ENCODE data around the gene SNX1.

The SNX1 gene

DNA sequence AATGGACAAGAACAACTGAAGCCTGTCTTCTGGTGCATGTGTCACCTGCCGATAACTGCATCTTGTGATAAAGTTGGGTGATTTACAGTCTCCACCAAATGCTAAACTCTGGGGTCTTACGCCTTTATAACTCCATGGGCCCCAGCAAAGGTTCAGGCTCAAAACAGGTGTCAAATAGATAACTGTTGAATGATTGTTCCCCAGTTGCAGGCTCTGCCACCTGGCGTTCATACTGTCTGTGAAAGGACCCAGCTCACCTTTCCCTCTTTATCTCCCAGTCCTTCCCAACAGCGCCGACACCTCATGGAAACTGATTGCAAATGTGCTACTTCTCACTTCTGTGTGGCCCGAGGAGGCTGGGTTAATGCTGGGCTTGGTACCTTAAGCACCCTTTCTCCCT, 47.5 kb downstream of the SNX1 start:
- no peak for DNase-seq (ENCODE audit: low read depth)
- no peak overlapping the region for H3K4me3 ChIP-seq (ENCODE audit: low read length)
- TF ChIP-seq, protein P1, sequence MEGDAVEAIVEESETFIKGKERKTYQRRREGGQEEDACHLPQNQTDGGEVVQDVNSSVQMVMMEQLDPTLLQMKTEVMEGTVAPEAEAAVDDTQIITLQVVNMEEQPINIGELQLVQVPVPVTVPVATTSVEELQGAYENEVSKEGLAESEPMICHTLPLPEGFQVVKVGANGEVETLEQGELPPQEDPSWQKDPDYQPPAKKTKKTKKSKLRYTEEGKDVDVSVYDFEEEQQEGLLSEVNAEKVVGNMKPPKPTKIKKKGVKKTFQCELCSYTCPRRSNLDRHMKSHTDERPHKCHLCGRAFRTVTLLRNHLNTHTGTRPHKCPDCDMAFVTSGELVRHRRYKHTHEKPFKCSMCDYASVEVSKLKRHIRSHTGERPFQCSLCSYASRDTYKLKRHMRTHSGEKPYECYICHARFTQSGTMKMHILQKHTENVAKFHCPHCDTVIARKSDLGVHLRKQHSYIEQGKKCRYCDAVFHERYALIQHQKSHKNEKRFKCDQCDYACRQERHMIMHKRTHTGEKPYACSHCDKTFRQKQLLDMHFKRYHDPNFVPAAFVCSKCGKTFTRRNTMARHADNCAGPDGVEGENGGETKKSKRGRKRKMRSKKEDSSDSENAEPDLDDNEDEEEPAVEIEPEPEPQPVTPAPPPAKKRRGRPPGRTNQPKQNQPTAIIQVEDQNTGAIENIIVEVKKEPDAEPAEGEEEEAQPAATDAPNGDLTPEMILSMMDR (IDR thresholded peaks at IDR 0.05; ENCODE audit: insufficient read depth, low read depth, low read length, missing control alignments): no peak

DNA sequence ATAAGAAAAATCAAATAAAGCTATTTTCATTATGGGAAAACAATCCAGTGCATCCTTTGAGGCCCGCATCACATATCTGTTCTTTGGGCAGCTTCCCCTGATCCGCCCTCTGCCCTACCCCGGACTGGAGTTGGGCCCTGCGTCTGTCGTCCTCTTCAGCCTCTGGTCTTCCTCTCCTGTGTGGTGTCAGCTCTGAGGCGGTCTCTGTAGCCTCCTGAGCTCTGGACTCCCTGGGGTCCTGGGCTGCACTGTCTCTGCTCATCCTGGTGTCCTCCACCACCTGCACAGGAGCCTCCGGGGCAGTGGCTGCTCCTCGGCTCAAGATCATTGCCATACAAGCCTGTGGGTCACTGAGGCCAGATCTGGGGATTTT, 48.4 kb downstream of the SNX1 start:
- no peak for DNase-seq (ENCODE audit: low read depth)
- TF ChIP-seq, protein P1 (IDR thresholded peaks at IDR 0.05; ENCODE audit: insufficient read depth, low read depth, low read length, missing control alignments): no peak

DNA sequence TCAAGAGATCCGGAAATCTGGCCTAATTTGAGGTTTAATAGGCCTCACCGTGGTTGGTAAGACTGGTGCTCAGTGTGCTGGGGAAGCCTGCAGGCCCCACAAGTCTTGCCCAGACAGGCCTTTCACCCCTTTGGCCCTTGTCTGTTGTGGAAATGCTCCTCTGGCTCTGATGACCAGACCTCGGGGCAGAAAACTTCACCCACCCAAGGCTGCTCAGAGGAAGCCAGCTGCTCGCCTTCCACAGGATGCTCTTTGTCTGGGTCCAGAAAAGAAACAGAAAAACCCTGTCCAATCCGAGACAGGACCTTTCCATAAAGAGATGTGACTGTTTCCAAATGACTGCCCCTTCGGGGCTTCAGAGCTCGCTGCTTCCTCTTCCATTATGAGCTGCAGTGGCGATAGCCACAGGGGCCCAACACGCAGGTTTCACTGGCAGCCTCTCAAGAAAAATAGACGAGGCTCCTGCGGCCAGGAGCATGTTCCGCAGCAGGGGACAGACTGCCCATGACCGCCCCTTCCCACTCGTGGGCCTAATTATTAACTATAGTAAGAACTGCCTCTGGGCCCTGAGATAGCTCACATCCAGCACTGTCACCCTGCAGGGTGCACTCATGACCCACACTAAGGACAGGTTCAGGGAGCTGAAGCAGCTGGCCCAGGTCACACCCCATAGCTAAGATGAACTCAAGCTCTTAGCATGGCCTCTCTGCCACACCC, 48.9 kb downstream of the SNX1 start:
- DNase-seq (ENCODE audit: low read depth): no peak
- TF ChIP-seq, protein P1 (IDR thresholded peaks at IDR 0.05; ENCODE audit: insufficient read depth, low read depth, low read length, missing control alignments): no peak
- H3K4me3 ChIP-seq (ENCODE audit: low read length): no peak overlapping the region

More for the DNA sequence above, 48.4 kb downstream of the SNX1 start:
- H3K4me3 ChIP-seq (ENCODE audit: low read length): no peak overlapping the region

GRCh38 chr15:64146041-64146440, 50.3 kb downstream of the SNX1 start:
- H3K4me3 ChIP-seq (ENCODE audit: low read length): no peak overlapping the region
- no peak for DNase-seq (ENCODE audit: low read depth)
- TF ChIP-seq, protein P1 (IDR thresholded peaks at IDR 0.05; ENCODE audit: insufficient read depth, low read depth, low read length, missing control alignments): no peak

- DNase-seq (ENCODE audit: low read depth): no peak
- TF ChIP-seq, protein P1 (IDR thresholded peaks at IDR 0.05; ENCODE audit: insufficient read depth, low read depth, low read length, missing control alignments): no peak
- H3K4me3 ChIP-seq (ENCODE audit: low read length): no peak overlapping the region
These were observed 50.7 kb downstream of the SNX1 start for GRCh38 chr15:64146520-64146884.

- DNase-seq (ENCODE audit: low read depth): no peak
- H3K4me3 ChIP-seq (ENCODE audit: low read length): no peak overlapping the region
- TF ChIP-seq, protein P1 (IDR thresholded peaks at IDR 0.05; ENCODE audit: insufficient read depth, low read depth, low read length, missing control alignments): no peak
These were observed 51.3 kb downstream of the SNX1 start for GRCh38 chr15:64146885-64147681.
